HepG2 (cell line): ENCODE data around the gene GPR162. TPM values are rescaled to one million over a fixed set of nuclear protein-coding genes. Genes with fewer than 3 reads are reported as not detected.

Experiments used
- ATAC-seq: fragments of 200-7000 bp; cut with Tn5 transposase; 3 replicates; pipeline ENCODE4 v1.9.1; 2020; ENCODE audit warnings: mild to moderate bottlenecking, moderate library complexity
- BruUV-seq: library from RNA; stranded (reverse); fragments of 400-500 nt; replicated peaks from 2 replicates; lab custom pipeline; 2021; lab: Mats Ljungman, UMichigan
- CTCF ChIA-PET: fragments of 300-600 bp; formaldehyde crosslinking; extraction: SDS; loops from one replicate; lab custom pipeline; 2021; ENCODE audit warnings: low total read pairs, inconsistent platforms, low intra/inter-chr PET ratio; lab: Yijun Ruan, JAX
- POLR2A ChIA-PET: fragments of 350-600 bp; sonication (Branson Sonifier 250); formaldehyde crosslinking; loops from one replicate; lab custom pipeline; 2020; ENCODE audit warnings: antibody characterized with exemption, inconsistent platforms; lab: Yijun Ruan, JAX
- DNase-seq: peaks from one replicate; pipeline ENCODE4 v3.0.0-alpha.2; 2015; ENCODE audit warnings: low spot score
- FAIRE-seq: peaks from 3 replicates; lab custom pipeline; 2011; peaks lifted over from hg19 to GRCh38; lab: Jason Lieb, UNC
- H2AFZ ChIP-seq: one replicate; pipeline ENCODE4 v1.6.1; 2011; ENCODE audit warnings: low read length, inconsistent platforms
- H3K27ac ChIP-seq: fragments of 300-600 bp; 3 replicates; pipeline ENCODE4 v1.8.0; 2011; ENCODE audit warnings: mixed run types, mild to moderate bottlenecking, mixed read lengths, low read length, inconsistent platforms; ENCODE audit not compliant: insufficient read depth; ENCODE audit errors: extremely low read length
- H3K27me3 ChIP-seq, 2 experiments: fragments of 200-600 bp in 1 of 2; 2 replicates in 1 of 2; 3 replicates in 1 of 2; pipeline versions ENCODE4 v1.6.0 to v1.8.0; 2011; ENCODE audit warnings: low read length in 2 of 2, mild to moderate bottlenecking in 2 of 2, moderate library complexity in 2 of 2, inconsistent platforms in 1 of 2; ENCODE audit not compliant: insufficient read depth in 2 of 2, control insufficient read depth in 1 of 2
- H3K36me3 ChIP-seq, 2 experiments: fragments of 200-600 bp in 1 of 2; replicated peaks in 1 of 2; 2 replicates in 1 of 2; 3 replicates in 1 of 2; pipeline versions ENCODE4 v1.5.1 to v1.8.0; 2011; ENCODE audit warnings: low read length in 2 of 2, inconsistent platforms in 1 of 2; ENCODE audit not compliant: insufficient read depth in 2 of 2, control insufficient read depth in 1 of 2
- H3K4me1 ChIP-seq: 2 replicates; pipeline ENCODE4 v1.5.1; 2012; ENCODE audit warnings: low read length, inconsistent platforms; ENCODE audit not compliant: insufficient read depth
- H3K4me2 ChIP-seq: 2 replicates; pipeline ENCODE4 v1.6.0; 2011; ENCODE audit warnings: low read depth, low read length, inconsistent platforms
- H3K4me3 ChIP-seq, 3 experiments: fragments of 200-600 bp in 1 of 3; sonication (generic), shearing (Covaris generic) in 1 of 3; replicated peaks in 1 of 3; 2 replicates each; pipeline ENCODE4 v1.5.1; 2011 to 2016; ENCODE audit warnings: low read length in 3 of 3, inconsistent platforms in 2 of 3, low read depth in 2 of 3, mild to moderate bottlenecking in 2 of 3, control low read depth in 1 of 3, mixed read lengths in 1 of 3; ENCODE audit not compliant: insufficient read depth in 1 of 3
- H3K79me2 ChIP-seq: one replicate; pipeline ENCODE4 v1.6.1; 2011; ENCODE audit warnings: low read length, inconsistent platforms; ENCODE audit not compliant: insufficient read depth
- H3K9ac ChIP-seq: 2 replicates; pipeline ENCODE4 v1.6.0; 2011; ENCODE audit warnings: mild to moderate bottlenecking, low read depth, low read length, inconsistent platforms; ENCODE audit not compliant: insufficient read depth
- H3K9me3 ChIP-seq: 2 replicates; pipeline ENCODE4 v1.5.1; 2012; ENCODE audit warnings: mild to moderate bottlenecking, low read length
- H4K20me1 ChIP-seq: 2 replicates; pipeline ENCODE4 v1.6.0; 2011; ENCODE audit warnings: inconsistent platforms, mild to moderate bottlenecking, low read length, moderate library complexity; ENCODE audit not compliant: insufficient read depth
- AHR ChIP-seq: IDR thresholded peaks from 2 replicates; pipeline ENCODE4 v1.6.1; 2018; ENCODE audit warnings: missing genetic modification reagents, missing compliant biosample characterization
- FOXK2 ChIP-seq: fragments of 450-650 bp; IDR thresholded peaks from 2 replicates; pipeline ENCODE4 v1.6.1; 2016
- FOXO4 ChIP-seq: sonication (generic); formaldehyde crosslinking; conservative IDR thresholded peaks from 2 replicates; pipeline ENCODE4 v1.8.1; 2023; ENCODE audit warnings: missing genetic modification reagents
- GPN1 ChIP-seq: sonication (generic); formaldehyde crosslinking; IDR thresholded peaks from 2 replicates; pipeline ENCODE4 v1.5.1; 2020; ENCODE audit warnings: missing genetic modification reagents, borderline replicate concordance
- ISL2 ChIP-seq: sonication (generic); formaldehyde crosslinking; IDR thresholded peaks from 2 replicates; pipeline ENCODE4 v1.5.0; 2020; ENCODE audit warnings: missing genetic modification reagents
- KDM5A ChIP-seq: fragments of 200-600 bp; sonication (generic); IDR thresholded peaks from 2 replicates; pipeline ENCODE4 v1.7.0; 2018; ENCODE audit warnings: antibody characterized with exemption, mild to moderate bottlenecking, low read length, borderline replicate concordance
- MAFF ChIP-seq: IDR thresholded peaks from 2 replicates; pipeline ENCODE4 v1.6.1; 2011; ENCODE audit warnings: low read depth, low read length, improper control_type of control experiment
- MEF2D ChIP-seq: sonication (generic); formaldehyde crosslinking; IDR thresholded peaks from 2 replicates; pipeline ENCODE4 v1.5.1; 2020; ENCODE audit warnings: mild to moderate bottlenecking, missing genetic modification reagents
- NR2F6 ChIP-seq, 2 experiments: IDR thresholded peaks; 2 replicates each; pipeline ENCODE4 v1.6.1; 2016; ENCODE audit warnings: antibody characterized with exemption in 1 of 2, mild to moderate bottlenecking in 1 of 2
- PCBP2 ChIP-seq: fragments of 200-400 bp; formaldehyde crosslinking; optimal IDR thresholded peaks from 2 replicates; pipeline ENCODE3; 2018; ENCODE audit warnings: low read length, low read depth; ENCODE audit not compliant: poor library complexity, severe bottlenecking
- SATB2 ChIP-seq: sonication (generic); formaldehyde crosslinking; IDR thresholded peaks from 2 replicates; pipeline ENCODE4 v1.5.0; 2020; ENCODE audit warnings: missing genetic modification reagents
- SIN3A ChIP-seq: IDR thresholded peaks from 2 replicates; pipeline ENCODE4 v1.6.1; 2011; ENCODE audit warnings: low read depth, mild to moderate bottlenecking, control low read depth, low read length, borderline replicate concordance
- THYN1 ChIP-seq: sonication (generic); formaldehyde crosslinking; IDR thresholded peaks from 2 replicates; pipeline ENCODE4 v1.8.1; 2023; ENCODE audit warnings: low read depth, mild to moderate bottlenecking, moderate library complexity, missing genetic modification reagents, borderline replicate concordance
- TMF1 ChIP-seq: sonication (generic); formaldehyde crosslinking; IDR thresholded peaks from 2 replicates; pipeline ENCODE4 v1.8.1; 2022; ENCODE audit warnings: low read depth, missing genetic modification reagents
- ZC3H4 ChIP-seq: sonication (generic); formaldehyde crosslinking; IDR thresholded peaks from 2 replicates; pipeline ENCODE4 v1.4.0; 2020; ENCODE audit warnings: missing genetic modification reagents, borderline replicate concordance
- ZFP90 ChIP-seq: sonication (generic); formaldehyde crosslinking; IDR thresholded peaks from 2 replicates; pipeline ENCODE4 v1.8.0; 2022; ENCODE audit warnings: missing genetic modification reagents, mild to moderate bottlenecking, inconsistent platforms, borderline replicate concordance
- ZHX1 ChIP-seq: sonication (generic); formaldehyde crosslinking; IDR thresholded peaks from 2 replicates; pipeline ENCODE4 v1.8.1; 2022; ENCODE audit warnings: low read depth, mild to moderate bottlenecking, missing genetic modification reagents
- ZNF160 ChIP-seq: sonication (generic); formaldehyde crosslinking; IDR thresholded peaks from 2 replicates; pipeline ENCODE4 v1.8.0; 2022; ENCODE audit warnings: mild to moderate bottlenecking, inconsistent platforms, missing genetic modification reagents
- ZNF367 ChIP-seq: sonication (generic); formaldehyde crosslinking; IDR thresholded peaks from 2 replicates; pipeline ENCODE4 v1.4.0; 2020; ENCODE audit warnings: missing genetic modification reagents, borderline replicate concordance
- ZNF660 ChIP-seq: sonication (generic); formaldehyde crosslinking; IDR thresholded peaks from 2 replicates; pipeline ENCODE4 v1.5.1; 2020; ENCODE audit warnings: mild to moderate bottlenecking, low read depth, missing genetic modification reagents, borderline replicate concordance
- WGBS: methylation state at CpG from one replicate; pipeline ENCODE4 v1.1.6; 2017; ENCODE audit warnings: low lambda C conversion rate; 5-methylcytosine and 5-hydroxymethylcytosine counted together
- in situ Hi-C: cut with HindIII; loops from 2 replicates; pipeline ENCODE4 v1.10.0; 2017; ENCODE audit warnings: low pct_unique_long_range_greater_than_20kb; ENCODE audit not compliant: extremely low pct_ligation_motif_present
- intact Hi-C: fragments of 100-400 bp; cut with micrococcal nuclease; formaldehyde crosslinking; loops from one replicate; pipeline ENCODE4 v1.10.0; 2022; ENCODE audit not compliant: unreplicated experiment
- polyA plus RNA-seq, 8 experiments: library from polyadenylated mRNA; depleted of rRNA in 3 of 8; stranded (reverse) in 7 of 8; unstranded in 1 of 8; fragments of >200 nt; fragmentation: Illumina TruSeq in 4 of 8; extraction: Trizol in 4 of 8; gene quantifications; 2 replicates each; pipeline versions ENCODE4 v1.2.1 to v1.2.3, GENCODE V29; 2011 to 2016; ENCODE audit warnings: low read depth in 4 of 8, missing spikeins in 1 of 8, mixed read lengths in 1 of 8; ENCODE audit not compliant: insufficient read depth in 1 of 8
- total RNA-seq, 5 experiments: library from RNA; depleted of rRNA; stranded (reverse); fragments of >200 nt; fragmentation: Illumina TruSeq; extraction: Trizol; gene quantifications; 2 replicates each; pipeline ENCODE4 v1.2.3, GENCODE V29; 2016; ENCODE audit warnings: low read depth in 1 of 5

Gene GPR162
- total and polyA plus RNA-seq, 2 of the 13 experiments (the other 11 are each of a cell fraction or from before 2014, with no cell fraction given): 0.08 TPM; not detected in 1

- peak within 1 kb of the TSS; percentile 85 for H3K4me2 ChIP-seq
- no peaks in the 10 kb centered on the region for H3K9me3 ChIP-seq
- H3K9ac ChIP-seq: peak within 1 kb of the TSS; percentile 97
- intact Hi-C loops (loop anchor here (10.0 kb wide), 1 partner anchor 213 kb away; no protein-coding TSS in a partner anchor), in situ Hi-C loops (loop anchor here (5.0 kb wide), 1 partner anchor 76 kb away; the partner anchor contains the start of gene MLF2)
- DNase-seq (peak; percentile 23), FAIRE-seq (no peak), ATAC-seq (peak; percentile 13)
- H3K36me3 ChIP-seq: peaks cover 9 to 14% of the 10 kb centered on the region in 2 experiments; a peak in 4 of 5 replicates
- H4K20me1 ChIP-seq: no peaks in the 10 kb centered on the region
- peak within 1 kb of the TSS; percentile 82 to 100 (median 86) for H3K4me3 ChIP-seq
- ChIA-PET CTCF (interaction anchor here (0.8 kb wide), 1 partner anchor 92 kb away, joined by 3 read pairs; no protein-coding TSS in a partner anchor), POLR2A (interaction anchor here (1.3 to 4.7 kb wide), 7 partner anchors 24 to 215 kb away, joined by 3 to 20 read pairs (median 8); partner anchors contain the start of genes CDCA3, COPS7A, MLF2 and PTMS)
- peaks cover 16% of the 10 kb centered on the region for H3K79me2 ChIP-seq
- no peaks in the 10 kb centered on the region for H3K27me3 ChIP-seq
- 5% methylated on average over 19 of the region's 60 CpGs for WGBS
- H3K27ac ChIP-seq: peak within 1 kb of the TSS; percentile 86
- peaks cover 24% of the 10 kb centered on the region for H3K4me1 ChIP-seq
- H2AFZ ChIP-seq: no peak within 1 kb of the TSS
- BruUV-seq: no TSS peak
- TF ChIP-seq NR2F6 (IDR thresholded peaks at IDR 0.05) (no peak), NR2F6 (CRISPR knock-in tag; IDR thresholded peaks at IDR 0.05) (no peak), THYN1 (CRISPR knock-in tag) (no peak), MAFF (peak; percentile 30; the same call in 1 of the 2 replicates), FOXK2 (no peak), ZC3H4 (no peak), TMF1 (CRISPR knock-in tag) (no peak), ZNF367 (no peak), KDM5A (peak; percentile 16; the same call in 1 of the 2 replicates), MEF2D (CRISPR knock-in tag) (no peak), ZNF660 (CRISPR knock-in tag) (no peak), FOXO4 (CRISPR knock-in tag) (no peak), ZHX1 (CRISPR knock-in tag) (no peak), GPN1 (CRISPR knock-in tag) (no peak), ZFP90 (CRISPR knock-in tag) (no peak), PCBP2 (peak; percentile 50), AHR (no peak), SIN3A (no peak), ISL2 (no peak), ZNF160 (CRISPR knock-in tag) (no peak; the same call in 1 of the 2 replicates), SATB2 (no peak)
These were observed 6.6 kb downstream of the GPR162 start, which contains the start of gene P3H3 for GRCh38 chr12:6827982-6828780. P3H3 (plus strand) TSS chr12:6828407; CDS start chr12:6828441, 34 bp downstream.
